ENCODE measurements around the gene ALOX15.
"Not testable (repeated sequence)": the region's sequence is repeated elsewhere in the genome, so short reads cannot be mapped to it uniquely, and the experiment has no call there.

Gene ALOX15, protein sequence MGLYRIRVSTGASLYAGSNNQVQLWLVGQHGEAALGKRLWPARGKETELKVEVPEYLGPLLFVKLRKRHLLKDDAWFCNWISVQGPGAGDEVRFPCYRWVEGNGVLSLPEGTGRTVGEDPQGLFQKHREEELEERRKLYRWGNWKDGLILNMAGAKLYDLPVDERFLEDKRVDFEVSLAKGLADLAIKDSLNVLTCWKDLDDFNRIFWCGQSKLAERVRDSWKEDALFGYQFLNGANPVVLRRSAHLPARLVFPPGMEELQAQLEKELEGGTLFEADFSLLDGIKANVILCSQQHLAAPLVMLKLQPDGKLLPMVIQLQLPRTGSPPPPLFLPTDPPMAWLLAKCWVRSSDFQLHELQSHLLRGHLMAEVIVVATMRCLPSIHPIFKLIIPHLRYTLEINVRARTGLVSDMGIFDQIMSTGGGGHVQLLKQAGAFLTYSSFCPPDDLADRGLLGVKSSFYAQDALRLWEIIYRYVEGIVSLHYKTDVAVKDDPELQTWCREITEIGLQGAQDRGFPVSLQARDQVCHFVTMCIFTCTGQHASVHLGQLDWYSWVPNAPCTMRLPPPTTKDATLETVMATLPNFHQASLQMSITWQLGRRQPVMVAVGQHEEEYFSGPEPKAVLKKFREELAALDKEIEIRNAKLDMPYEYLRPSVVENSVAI

DNA sequence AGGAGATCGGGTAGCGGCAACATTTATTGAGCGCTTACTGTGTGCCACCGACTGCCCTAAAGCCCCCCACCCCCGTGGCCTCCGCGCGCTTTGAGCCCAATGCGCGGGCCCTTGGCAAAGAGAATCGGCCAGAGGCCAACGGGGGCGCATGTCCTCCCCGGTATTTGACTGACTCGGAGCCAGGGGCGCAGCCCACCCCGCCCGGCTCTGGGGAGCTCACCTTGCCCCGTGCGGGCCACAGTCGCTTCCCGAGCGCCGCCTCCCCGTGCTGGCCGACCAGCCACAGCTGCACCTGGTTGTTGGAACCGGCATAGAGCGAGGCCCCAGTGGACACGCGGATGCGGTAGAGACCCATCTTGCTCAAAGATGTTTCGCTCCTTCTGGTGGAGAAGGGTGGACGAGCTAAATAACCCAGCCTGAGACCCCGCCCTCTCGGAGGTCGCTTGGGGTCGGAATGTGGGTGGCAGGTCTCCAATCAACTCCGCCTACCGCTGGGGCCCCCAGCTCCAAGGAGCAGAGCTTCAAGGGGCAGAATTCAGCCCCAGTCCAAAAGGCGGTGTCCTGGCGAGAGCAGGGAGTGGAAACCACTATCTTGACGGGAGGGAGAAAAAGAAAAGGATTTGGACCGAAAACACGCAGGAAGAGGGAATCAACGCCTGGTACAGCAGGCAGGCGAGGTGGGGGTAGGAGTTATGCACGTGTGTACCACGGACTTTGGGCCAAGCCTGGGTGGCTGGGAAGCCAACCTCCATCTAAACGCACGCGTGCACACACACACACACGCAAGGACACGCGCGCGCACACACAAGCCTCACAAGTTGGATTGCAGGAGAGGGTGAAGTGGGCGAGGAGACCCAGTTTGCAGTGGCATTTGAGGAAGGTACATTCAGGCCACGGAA lies at the start of gene ALOX15:
Gene ALOX15 (minus strand): TSS at position 382 of the 899 bp plus-strand sequence. CDS start 27 bp downstream, at position 355.
- DNase-seq (ENCODE audit: low read depth): no peak

DNA sequence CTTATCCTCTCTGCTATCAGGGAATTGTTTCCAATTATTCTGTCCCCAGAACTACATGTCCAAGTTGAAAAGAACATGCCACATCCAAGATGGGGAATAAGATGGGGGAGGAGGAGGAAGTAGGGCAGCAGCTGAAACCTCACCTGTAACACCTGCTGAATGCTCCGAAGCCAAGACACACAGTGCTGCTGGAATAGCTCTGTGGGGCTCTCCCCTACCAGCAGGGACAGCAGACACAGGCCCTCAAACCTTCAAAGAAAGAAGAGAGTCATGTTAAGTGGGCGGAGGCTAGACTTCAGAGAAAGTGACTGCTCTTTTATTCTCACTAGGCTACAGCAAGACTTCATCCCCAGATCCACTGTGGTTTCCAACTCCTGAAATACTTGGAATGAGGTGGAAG lies 49.3 kb upstream of the ALOX15 start:
- no peak for DNase-seq (ENCODE audit: low read depth)

DNA sequence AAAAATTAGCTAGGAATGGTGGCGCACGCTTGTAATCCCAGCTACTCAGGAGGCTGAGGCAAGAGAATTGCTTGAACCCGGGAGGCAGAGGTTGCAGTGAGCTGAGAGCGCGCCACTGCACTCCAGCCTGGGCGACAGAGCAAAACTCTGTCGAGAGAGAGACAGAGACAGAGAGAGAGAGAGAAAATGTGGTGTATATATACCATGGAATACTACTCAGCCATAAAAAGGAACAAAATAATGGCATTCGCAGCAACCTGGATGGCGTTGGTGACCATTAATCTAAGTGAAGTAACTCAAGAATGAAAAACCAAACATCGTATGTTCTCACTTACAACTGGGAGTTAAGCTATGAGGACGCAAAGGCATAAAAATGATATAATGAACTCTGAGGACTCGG lies 48.4 kb upstream of the ALOX15 start:
- DNase-seq (ENCODE audit: low read depth): not testable (repeated sequence)

DNA sequence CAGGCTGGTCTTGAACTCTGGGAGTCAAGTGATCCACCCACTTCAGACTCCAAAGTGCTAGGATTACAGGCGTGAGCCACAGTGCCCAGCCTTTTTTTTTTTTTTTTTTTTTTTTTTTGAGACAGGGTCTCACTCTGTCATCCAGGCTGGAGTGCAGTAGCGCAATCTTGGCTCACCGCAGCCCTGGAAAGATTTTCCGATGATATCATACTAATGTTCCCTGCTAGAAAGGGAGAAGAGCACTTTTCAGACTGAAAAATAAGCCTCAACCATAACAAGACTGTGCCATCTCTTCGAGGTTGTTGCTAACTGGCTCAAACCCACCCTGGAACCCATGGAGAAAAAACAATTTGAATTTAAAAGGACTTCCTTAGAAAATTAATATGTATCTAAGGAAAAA lies 42.3 kb upstream of the ALOX15 start:
- DNase-seq (ENCODE audit: low read depth): not testable (repeated sequence)

DNA sequence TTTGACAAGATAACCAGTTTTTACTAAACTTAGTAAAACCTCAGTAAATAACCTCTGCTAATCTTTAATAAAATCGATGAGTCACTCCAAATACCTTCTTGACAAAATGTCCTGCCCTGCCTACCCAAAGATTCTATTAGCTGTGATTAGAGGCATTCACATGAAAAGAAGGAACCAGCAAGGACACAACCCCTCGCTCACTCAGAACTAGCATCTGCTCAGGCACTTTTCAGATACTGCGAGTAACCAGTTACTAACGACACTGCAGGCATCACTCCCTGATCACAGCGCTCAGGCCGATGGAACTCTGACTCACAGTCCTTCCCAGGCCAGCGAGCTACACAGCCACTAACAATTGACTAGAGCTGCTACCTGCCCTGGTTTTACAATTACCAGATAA lies 38.2 kb upstream of the ALOX15 start:
- DNase-seq (ENCODE audit: low read depth): no peak

DNA sequence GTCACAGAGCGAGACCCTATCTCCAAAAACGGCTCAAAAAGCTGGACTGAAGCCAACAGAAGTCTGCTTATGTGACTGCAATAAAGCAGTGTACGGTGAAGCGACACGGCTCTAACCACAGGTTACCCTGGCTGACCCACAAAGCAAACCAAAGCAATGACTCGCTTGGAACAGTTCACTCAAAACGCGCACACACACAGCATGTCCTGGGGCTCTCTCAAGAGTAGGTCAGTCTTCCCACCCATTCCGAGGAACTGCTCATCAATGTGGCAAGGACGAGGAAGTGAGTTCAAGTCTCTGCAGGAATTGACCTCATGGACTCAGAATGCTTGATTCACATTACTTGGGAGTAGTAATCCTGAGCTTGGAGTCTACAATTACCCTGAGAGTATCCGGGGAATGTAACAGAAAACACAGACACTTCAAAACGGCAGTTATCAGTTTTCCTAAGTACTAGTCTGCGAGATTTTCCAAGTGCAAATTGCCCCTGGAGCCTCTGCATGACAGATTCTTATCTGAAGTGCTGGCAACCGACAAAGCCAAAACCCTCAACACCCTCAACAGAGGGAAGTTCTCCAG lies 37.1 kb upstream of the ALOX15 start:
- DNase-seq (ENCODE audit: low read depth): no peak

DNA sequence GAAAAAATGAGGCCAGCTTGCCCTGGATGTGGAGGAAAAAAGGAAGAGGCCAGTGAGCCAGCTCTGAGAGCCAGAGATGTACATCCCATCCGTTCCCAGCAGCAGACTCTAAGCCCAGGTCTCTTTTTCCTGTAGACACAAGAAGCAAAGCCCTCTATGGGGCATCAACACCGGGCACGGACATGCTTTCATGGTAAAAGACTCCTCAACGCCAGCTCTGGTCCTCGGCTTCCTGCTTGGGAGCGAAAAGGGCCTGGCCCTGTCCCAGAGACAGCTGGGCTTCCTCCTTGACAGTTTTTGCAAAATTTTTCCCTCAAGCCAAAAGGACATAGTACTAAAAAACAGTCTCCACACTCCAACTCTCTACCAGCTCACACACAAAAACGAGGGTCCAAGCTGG lies 35.3 kb upstream of the ALOX15 start:
- no peak for DNase-seq (ENCODE audit: low read depth)

DNA sequence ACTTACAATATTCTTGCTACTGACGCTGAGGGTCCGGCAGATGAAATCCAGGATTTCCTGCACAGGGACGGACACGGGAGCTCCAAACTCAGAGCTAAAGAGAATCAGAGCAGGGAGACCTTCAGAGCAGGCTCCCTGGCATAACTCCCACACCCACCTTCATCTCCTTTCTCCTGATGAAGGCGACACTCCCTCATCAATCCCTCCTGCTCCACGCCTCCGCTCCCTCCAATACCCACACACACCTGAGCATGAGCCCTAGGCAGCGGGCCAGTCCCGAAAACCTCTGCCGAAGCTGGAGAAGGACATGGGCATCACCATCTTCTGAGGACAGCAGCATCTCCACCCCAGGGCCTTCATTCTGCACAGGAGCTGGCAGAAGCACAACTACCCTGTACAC lies 34.3 kb upstream of the ALOX15 start:
- DNase-seq (ENCODE audit: low read depth): no peak

DNA sequence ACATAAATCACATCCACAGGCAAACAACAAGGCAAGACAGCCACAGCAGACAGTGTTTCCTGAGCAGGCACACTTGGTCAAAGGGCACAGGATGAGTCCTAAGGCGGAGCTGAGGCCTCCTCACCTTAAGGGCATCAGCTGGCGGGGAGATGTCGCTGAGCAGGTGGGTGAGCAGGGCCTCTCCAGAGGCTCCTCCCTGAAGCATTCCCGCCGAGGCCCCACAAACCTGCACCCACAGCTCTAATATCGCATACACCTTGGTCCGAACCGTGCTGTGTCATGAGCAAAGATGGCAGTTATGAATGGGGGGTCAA lies 33.2 kb upstream of the ALOX15 start:
- no peak for DNase-seq (ENCODE audit: low read depth)

DNA sequence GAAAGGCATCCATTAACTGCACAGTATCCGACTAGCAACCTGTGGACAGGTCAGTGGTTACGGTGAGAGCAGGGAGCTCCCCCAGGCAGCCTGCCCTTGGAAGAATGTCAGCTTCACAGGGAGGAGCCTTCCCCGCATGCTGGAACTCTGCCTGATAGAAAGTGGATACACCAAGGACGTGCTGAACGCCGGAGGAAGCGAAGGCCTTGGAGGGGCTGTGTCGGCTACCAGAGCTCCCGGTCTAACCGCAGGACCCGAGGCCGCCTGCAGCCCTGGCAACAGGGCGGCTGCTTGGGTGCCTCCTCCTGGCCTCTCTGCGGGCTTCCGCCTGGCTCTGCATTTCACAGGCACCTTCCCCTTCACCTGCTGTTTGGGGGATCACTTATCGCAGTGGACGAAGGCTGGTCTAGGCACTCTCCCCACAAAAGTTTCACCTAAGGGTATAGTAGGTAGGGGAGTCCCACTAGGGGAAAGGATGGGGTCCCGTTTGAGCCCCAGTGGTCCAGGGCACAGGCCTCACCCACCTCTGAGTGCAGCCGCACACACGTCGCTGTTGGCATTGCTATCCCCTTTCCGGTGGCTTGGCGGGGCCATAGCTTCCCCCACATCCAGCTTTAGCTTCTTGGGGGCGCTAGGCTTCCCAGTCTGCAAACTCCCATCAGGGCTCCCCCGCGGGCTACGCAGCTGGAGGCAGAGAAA lies 32.7 kb upstream of the ALOX15 start:
- no peak for DNase-seq (ENCODE audit: low read depth)

DNA sequence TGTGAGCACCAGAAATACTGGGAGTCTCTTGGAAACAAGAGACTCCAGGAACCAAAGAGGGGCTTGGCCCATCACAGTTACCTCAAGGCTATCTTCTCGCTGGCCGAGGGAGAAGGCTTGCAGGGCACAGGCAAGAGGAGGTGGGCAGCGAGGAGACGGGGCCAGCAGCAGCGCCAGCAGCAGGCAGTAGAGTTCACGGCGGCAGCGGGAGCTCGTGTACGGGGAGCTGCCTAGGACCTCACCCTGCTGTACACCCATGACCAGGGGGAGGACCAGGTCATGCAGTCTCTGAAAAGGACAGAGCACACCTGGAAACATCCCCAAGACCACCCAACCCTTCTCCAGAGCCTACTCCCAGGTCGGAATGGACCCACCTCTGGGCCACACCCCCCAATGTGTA lies 31.7 kb upstream of the ALOX15 start:
- DNase-seq (ENCODE audit: low read depth): no peak

DNA sequence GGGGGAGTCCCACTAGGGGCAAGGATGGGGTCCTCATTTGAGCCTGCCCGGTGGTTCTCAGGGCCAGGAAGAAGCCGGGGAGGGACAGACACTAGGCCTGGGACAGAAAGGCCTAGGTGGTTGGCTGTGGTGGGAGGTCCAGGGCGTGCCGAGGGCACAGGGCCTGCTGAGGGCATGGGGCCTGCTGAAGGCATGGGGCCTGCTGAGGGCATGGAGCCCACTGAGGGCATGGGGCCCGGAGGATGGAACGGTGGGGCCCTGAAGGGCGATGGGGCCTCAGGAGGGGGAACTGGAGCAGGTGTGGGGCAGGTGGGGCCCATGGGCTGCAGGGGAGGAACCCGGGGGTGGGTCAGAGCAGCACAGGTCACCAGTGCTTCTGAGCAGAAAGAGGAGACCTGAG lies 31.3 kb upstream of the ALOX15 start:
- no peak for DNase-seq (ENCODE audit: low read depth)

DNA sequence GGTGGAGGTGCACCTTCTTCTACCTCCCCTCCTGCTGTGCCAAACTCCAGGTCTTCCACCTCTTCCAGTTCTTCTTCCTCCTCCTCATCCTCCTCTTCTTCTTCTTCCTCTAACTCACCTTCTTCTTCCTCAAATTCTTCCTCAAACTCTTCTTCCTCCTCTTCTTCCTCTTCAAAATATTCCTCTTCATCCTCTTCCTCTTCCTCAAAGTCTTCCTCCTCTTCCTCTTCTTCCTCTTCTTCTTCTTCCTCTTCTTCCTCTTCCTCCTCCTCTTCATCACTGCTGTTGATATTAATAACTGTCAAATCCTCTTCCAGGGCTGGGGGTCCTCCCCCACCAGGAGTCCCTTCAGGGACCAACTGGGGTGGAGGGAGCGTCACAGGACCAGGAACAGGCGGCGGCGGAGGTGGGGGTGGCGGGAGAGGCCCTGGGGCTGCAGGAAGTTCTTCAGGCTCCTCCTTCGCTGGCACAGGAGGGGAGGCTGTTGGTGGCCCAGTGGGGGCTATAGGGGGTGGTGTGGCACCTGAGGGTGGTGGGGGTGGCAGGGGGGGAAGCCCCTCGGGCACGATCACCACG lies 30.7 kb upstream of the ALOX15 start:
- no peak for DNase-seq (ENCODE audit: low read depth)

DNA sequence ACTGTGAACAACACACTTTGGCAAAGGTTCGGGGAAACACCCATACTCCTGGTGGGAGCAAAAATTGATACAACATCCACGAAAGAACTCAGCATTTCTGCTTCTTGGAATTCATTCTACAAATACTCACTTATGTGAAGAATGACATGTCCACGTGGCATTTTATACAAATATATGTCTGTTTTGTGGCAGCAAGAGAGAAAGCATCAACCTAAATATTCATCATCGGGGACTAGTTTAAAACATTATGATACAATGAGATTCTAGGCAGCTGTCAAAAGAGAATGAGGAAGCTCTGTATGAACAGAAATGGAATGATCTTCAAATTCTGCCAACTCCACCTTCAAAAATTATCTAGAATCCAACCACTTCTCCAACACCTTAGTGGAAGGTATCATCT lies 25.7 kb upstream of the ALOX15 start:
- no peak for DNase-seq (ENCODE audit: low read depth)

DNA sequence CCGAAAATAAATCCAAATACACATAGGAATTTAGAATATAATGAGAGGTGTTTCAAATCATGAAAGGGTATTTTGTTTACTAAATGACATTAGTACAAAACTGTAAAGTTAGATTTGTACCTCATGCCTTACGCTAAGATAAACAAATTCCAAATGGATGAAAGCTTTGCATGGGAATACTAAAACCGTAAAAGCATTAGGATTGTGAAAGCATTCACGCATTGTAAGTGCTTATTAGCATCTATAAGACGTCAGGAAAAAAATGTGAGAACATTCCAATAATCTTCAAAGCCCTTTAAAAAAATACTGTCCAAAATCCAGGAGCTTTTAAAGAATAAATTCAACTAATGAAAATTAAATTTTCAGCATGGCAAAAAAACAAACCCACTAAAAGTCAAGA lies 24.8 kb upstream of the ALOX15 start:
- no peak for DNase-seq (ENCODE audit: low read depth)

DNA sequence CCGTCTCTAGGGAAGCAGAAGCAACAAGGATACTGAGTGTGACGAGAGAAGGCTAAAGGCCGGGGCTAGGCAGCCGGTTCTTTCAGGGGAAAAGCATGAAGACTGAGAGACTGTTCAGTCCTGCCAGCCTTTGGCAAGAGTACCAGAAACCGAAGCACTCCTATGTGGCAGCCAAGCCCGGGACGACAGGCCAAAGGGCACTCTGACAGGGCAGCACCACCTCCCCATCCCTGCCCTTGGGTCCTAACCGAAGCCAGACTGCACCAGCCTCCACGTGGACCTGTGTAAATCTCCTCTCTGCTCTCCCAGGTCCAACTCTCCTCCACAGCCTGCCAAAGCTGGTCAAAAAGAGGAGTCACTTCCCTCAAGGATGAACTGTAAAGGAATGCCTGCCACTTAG lies 23.5 kb upstream of the ALOX15 start:
- DNase-seq (ENCODE audit: low read depth): no peak

DNA sequence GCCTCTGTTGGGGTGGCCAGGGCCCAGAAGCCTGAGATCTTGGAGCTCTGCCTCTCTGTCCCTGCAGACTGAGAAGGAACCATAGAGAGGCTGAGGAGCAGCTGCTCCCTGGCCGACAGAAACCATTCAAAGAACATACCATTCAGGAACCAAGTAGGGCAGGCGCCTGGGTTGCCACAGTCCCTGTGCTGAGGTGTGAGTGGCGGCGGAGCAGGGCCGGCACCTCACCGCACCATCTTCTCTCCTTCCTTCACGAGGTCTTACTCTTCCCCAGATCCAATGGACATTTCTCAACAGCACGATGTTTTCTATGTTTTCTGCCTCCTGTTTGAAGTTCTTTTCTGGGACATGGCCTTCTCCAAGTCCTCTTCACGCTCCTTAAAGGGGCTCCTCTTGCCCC lies 22.8 kb upstream of the ALOX15 start:
- no peak for DNase-seq (ENCODE audit: low read depth)

DNA sequence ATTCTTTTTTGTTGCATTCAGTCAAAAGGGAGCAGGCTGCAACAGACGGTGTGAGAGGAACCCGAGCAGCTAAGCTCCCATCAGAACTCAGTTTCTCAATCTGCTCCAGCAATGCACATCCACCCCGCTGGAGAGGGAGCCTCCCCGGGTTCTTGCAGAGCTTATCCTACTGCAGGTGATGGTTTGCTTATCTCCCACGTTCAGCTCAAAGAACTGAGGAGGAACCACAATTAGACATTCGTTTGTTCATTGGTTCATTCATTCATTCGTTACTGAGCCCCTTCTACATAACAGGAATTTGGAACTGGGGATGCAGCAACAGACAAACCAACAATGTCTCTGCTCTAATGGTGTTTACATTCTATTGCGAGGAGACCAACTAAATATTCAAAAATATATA lies 22.2 kb upstream of the ALOX15 start:
- no peak for DNase-seq (ENCODE audit: low read depth)

DNA sequence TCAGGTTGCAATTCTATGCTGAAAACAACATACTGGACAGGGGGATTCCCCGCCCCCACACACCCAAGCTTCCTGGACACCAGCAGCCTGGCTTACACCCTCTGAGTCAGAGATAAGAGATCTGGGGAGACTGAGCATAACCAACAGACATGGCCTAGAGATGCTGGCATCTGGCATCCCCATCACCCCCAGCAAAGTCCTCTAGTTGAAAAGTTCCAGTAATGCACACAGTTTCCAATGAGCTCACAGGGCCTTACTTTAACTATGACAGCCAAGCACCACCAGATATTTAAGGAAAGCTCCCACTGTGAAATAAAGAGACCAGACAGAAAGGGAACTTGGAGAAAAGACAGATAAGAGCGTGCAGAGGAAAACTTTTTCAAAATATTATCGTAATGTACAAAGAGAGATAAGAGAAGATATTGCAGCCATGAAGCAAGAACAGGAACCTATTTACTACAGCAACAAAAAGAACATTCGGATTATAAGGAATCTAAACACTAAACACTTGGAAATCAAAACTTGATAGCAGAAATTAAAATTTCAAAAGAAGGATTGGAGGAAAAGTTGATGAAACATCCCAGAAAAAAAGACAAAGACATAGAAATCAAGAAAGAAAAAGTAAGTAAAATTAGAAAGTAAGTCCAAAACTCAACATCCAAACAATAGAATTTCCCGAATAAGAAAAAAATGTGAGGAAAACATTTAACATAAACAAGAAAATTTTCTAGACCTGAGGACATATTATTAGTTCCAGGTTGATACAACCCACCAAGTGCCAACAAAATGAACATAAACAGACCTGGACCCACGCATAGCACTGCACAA lies 17.2 kb upstream of the ALOX15 start:
- DNase-seq (ENCODE audit: low read depth): no peak

DNA sequence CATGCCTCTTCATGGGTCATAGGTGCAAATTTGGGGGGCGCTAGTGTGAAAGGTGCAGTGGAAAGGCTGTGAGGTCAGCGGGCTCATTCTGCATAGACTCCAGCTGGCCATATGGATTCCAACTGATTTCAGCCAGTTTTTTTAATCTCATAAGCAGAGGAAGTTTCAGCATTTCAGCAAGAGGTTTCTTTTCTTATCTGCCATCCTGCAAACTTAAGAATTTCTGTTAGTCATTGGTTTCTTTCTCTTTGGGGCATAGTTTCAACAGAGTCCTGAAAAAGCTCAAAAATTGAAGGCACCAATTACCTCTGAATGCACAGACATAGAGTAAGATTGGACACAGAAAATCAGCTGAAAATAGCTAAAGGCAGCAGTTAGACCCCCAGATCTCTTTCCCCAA lies 16.2 kb upstream of the ALOX15 start:
- no peak for DNase-seq (ENCODE audit: low read depth)

DNA sequence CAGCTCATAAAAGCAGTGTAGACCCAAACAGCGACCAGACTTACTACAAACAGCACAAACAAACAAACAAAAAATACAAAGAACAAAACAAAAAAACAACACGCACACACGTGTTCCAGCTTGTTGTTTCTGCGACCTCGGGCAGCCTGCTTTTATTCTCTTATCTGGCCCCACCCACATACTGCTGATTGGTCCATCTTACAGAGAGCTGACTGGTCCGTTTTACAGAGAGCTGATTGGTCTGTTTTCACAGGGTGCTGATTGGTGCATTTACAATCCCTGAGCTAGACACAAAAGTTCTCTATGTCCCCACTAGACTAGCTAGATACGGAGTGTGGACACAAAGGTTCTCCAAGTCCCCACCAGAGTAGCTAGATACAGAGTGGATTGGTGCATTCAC lies 14.5 kb upstream of the ALOX15 start:
- not testable (repeated sequence) for DNase-seq (ENCODE audit: low read depth)
